GM12892 (cell line): Measurements from ENCODE around the gene ARHGEF4.

Experiments
- POLR2A ChIP-seq: IDR thresholded peaks from 2 replicates; pipeline ENCODE4 v1.6.1; 2011; ENCODE audit warnings: low read depth, low read length, control low read depth
- POLR2AphosphoS5 ChIP-seq: IDR thresholded peaks from 2 replicates; pipeline ENCODE4 v1.6.1; 2011; ENCODE audit warnings: low read depth, low read length, control low read depth
- TAF1 ChIP-seq: IDR thresholded peaks from 2 replicates; pipeline ENCODE4 v1.6.1; 2011; ENCODE audit warnings: low read depth, mild to moderate bottlenecking, control low read depth, low read length, borderline replicate concordance

DNA sequence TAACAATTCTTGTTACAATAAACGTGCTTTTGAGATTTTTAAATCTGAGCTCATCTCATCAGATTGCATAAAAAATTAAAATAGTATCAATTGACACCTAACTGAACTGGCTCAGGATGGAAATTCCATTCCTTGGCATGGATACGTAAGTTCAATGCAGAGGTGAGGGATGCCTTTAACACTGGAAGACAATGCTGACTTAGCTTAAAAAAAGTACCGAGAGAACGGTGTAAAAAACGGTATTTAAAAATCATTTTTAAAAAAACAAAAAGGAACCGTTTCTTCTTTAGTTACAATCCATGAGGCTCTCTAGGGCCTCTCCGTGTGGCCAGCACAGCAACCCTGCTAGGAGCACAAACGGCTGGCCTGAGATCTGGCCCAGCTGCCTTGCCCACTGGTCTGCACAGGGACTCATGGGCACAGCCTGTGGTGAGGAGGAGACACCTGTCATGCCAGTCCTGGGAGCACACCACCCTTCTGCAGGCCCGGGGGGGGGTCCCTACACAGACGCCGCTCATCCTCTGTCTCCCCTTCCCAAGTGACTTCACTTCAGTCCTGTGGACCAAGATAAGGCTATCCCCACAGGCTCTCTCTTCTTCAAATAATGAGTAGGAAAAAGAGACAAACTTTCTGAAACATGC, 211.3 kb downstream of the ARHGEF4 start:
- TF ChIP-seq POLR2A (no peak), POLR2AphosphoS5 (no peak), TAF1 (no peak)
